ENCODE measurements around the gene SNORC.

- no peak for TF ChIP-seq BHLHE40 (IDR thresholded peaks at IDR 0.05; ENCODE audit: low read length)
- no peak for TF ChIP-seq MXI1 (IDR thresholded peaks at IDR 0.05; ENCODE audit: low read depth, low read length)
Measured at GRCh38 chr2:232894746-232895145, 24.7 kb downstream of the SNORC start.
